ENCODE results near the gene FAM200B.

Gene FAM200B

DNA sequence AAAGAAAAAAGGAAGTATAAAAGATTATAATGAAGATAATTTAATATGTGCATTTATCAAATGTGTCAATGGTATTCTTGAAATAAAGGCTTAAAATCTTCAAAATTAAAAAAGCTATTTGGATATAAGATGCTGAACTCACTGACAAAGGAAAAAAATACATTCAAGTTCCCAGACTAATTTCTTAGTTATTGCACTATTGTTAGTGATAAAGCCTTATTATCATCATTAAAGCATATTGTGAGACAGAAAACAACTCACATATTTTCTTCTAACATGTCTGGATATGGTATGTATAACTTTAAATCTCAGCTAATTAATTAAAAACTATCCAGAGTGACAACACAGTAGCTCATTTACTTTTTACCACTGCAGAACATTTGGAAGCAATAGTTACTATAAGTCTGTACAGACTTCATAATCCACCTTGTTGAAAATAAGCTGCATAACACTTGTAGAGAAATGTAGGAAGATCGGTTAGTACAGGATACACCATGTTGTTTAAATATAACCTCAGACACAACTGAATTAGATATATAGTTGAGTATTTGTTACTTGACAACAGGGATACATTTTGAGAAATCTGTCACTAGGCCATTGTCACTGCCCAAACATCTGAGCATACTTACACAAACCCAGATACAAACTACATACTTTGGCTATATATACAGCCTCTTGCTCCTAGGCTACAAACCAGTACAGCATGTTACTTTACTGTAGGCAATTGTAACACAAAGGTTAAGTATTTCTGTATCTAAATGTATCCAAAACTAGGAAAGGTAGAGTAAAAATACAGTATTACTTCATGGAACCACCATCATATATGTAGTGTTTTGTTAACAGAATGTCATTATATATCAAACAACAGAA, 12.8 kb upstream of the FAM200B start:
- DNase-seq = no peak

DNA sequence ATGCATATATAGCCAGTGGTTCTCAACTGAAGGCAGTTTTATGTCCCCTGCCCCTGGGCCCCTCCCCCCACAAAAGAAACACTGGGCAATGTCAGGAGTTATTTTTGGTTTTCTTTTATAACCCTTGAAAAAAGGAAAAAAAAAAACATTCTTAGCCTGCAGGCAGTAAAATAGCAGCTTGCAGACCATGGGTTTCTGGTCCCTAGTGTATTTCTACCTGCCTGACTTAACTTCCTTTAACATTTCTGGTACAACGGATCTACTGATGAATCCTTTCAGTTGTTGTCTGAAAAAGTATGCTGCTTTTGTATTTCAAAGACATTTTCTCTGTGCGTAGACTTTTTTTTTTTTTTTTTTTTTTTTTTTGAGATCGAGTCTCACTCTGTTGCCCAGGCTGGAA, 11.1 kb upstream of the FAM200B start:
- DNase-seq = no peak

DNA sequence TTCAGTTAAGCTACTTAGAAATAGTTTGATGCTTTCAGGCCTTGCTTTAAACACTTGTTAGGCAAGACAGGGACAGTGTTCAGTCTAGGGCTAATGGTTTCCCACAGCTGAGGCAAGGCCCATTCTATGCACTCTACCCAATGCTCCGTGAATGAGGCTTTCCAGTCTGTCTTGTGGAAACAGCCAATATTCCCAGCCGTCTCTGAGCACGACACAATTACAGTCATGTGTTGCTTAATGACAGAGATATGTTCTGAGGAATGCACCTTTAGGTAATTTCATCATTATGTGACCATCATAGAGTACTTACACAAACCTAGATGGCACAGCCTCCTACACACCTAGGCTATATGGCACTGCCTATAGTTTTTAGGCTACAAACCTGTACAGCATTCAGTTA, 9.5 kb upstream of the FAM200B start:
- DNase-seq = no peak

DNA sequence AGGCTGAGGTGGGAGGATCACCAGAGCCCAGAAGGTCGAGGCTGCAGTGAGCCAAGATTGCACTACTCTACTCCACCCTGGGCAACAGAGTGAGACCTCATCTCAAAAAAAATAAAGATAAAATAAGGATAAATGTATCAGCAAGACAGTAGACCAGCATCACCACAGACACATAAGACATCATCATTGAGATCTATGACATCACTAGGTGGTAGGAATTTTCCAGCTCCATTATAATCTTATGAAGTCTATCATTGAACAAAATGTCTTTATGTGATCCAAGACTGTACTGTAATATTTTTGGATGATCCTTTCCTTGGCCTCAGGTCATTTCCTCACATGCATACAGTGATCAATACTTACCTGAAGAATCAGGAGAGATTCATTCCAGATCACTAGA, 8.3 kb upstream of the FAM200B start:
- DNase-seq = no peak

DNA sequence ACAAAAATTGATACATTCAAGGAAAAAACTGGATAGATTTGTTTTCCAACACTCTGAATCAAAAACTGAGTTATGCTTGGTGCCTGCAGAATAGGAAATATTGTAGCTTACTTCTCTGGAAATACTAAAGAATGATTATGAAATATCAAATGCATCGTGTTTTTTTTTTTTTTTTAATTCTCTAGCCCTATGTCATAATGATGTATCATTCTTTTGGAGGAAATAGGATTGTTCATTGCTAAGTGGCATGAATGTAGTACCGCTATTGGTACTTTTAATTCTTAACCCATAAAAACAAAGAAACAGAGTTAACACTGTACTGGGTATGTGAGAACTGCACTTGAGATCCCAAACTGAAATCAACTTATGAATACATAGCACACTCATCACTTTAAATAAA, 7.6 kb upstream of the FAM200B start:
- no peak for DNase-seq

DNA sequence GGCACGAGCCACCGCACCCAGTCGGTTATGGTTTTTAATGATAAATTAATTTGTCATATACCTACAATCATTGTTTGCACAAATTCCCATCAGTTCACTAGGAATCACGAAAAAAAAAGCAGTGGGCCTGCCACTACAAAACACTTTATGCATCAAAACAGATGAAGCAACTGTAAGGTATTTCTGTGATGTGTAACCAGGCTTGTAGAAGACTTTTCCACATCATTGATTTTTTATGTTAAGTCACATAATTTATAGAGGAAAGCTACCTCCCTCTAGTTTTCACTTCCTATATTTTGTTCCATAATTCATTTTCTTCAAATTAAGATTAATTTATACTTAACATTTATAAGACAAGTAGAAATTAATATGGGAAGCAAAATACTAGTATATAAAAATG, 6.7 kb upstream of the FAM200B start:
- DNase-seq = no peak

DNA sequence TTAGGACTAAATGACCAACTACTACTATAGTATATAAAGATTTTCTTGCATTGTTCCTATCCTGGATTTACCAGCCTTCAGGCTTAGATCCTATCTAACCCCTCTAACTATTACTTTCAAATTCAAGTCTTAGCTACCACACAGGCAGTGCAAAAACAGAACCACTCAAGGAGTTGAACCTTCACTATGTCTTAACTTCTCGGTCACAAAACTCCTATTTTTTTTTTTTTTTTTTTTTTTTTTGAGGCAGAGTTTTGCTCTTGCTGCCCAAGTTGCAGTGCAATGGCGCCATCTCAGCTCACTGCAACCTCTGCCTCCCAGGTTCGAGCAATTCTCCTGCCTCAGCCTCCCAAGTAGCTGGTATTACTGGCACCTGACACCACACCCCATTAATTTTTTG, 6.3 kb upstream of the FAM200B start:
- DNase-seq = no peak

DNA sequence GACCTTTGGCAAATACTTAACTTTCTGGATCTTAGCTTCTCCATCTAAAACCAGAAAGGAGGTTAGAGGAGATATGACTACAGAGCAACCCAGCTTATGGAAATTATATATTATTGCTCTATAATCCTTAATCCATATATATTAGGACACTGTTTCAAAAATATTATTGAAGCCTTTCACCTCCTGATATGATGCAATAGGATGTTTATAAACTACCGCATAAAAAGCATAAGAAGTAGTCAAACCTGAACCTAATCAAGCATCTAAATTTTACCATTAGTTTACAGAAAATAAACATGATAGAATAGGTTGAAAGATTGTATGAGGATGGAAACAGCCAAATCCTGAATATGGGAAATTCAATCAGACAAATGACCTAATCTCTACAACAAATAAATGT, 5.6 kb upstream of the FAM200B start:
- DNase-seq = no peak

DNA sequence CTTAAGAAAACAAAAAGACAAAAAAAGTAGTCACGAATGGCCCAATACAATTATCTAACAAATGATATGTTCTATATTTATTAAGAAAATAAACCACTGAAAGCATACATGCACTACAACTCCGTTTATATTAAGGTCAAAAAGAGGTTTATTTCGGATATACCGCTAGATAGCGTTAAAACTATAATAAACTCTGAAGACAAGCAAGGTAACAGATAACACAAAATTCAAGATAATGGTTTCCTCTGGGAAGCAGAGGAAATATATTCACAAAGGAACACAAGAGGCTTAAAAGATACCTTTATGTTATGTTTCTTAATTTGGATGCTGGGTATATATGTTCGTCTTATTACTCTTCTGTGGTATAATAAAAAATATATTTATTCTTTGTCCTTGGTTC, 4.7 kb upstream of the FAM200B start:
- DNase-seq = no peak

DNA sequence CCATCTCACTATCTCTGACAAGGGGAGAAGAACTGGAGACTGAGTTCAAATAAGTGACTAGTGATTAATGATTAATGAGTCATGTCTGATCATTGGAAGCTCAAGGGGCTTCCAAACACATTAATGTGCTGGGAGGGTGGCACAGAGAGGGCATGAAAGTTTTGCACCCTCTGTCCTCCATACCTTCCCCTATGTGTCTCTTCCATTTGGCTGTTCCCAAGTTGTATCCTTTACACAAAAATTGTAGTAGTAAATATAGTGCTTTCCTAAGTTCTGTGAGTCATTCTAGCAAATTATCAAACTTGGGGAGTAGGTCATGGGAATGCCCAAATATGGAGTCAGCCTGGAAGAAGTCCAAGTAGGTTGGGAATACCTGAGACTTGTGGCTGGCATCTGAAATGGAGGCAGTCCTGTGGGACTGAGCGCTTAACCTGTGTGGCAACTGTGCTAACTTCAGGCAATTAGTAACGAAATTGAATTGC, 4.1 kb upstream of the FAM200B start:
- no peak for DNase-seq

DNA sequence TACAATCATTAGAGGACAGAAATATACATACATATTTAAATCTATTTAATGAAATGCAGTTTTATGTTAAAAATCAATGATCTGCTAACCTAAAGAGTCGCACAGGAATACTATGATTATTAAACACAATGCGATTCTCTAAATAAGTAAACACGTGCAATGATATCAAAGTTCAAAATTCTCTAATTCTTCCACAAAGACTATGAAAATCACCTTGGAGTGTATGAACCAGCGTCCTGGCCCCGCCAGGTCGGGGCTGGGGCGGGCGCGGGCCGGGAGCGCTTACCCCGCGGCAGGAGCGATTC, 608 bp upstream of the FAM200B start:
- no peak for DNase-seq

DNA sequence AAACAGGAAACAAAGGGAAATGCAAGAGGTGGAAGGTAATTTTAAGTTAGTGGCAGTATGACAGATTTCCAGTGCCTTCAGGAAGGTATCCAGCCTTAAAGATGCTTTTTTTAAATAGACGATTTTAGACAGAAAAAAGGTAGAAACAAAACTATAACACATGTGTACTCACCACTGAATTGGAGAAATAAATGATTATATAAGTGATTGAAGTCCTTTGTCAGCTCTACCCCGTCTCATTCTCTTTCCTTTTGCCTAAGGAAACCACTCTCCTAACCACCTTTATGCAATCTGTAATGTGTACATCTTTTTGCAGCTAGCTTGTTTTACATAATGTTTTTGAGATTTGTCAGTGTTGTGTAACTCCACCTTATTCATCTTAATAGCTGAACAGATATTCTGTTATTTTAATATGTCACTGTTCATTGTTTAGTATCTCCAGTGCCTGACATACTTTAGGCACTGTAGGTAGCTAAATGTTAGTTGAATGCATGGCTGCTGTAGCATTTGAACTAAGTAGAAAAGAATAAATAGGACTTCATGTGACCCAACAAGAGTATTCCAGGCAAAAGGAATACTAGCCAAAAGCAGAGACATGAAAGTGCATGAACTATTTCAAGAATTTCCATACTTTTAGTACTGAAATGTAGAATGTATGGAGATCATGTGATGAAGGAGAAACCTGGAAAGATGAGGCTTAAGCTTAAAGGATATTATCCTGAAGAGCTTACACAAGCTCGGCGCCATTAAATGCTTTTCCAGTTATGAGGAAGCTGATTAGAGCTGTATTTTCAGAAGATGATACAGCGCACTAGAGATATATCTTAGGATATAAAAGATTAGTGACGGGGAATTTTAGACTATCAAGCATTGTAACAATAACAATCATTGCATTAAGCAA, 865 bp downstream of the FAM200B start:
- DNase-seq = no peak

DNA sequence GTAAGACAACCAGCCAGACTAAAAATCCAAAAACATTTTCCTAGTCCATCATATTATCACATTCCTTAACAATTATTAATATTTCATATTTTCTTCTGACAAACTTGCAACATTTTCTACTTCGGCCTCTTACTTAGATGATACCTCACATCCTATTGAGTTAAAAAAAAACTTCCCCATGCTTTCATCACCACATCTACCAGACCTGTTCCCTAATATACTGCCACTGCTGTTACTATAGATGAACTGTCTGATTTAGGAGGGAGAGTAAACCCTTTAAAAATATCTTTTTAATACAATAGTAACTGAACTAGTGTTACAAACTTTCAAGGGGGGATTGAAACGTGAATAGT, 1.5 kb downstream of the FAM200B start:
- DNase-seq = no peak

DNA sequence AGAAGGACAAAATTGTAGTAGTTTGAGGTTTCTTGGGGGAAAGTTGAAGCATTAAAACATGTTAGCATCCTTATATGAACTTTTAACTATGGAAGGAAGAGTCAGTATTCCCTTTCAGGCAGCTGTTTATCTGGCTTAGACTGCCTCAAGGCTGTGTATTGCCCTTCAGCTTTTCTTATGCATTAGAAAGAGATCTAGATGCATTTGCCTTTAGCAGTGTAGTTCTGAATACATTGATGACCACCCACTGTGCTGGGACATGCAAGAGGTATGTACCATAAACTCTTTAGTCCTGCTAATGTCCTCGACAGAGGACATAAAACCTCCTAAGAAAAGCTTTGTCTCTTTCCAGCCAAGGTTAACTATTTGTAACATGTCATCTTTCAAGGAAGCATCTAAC, 2.9 kb downstream of the FAM200B start:
- DNase-seq = no peak

DNA sequence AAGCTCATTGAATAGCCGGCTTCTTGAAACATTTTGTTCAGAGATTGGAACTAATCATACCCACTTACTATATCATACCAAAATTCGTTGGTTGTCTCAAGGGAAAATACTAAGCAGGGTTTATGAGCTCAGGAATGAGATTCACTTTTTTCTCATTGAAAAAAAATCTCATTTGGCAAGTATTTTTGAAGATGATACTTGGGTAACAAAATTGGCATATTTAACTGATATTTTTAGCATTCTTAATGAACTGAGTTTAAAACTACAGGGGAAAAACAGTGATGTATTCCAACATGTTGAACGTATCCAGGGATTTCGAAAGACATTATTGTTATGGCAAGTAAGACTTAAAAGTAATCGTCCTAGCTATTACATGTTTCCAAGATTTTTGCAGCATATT, 6.4 kb downstream of the FAM200B start:
- no peak for DNase-seq

DNA sequence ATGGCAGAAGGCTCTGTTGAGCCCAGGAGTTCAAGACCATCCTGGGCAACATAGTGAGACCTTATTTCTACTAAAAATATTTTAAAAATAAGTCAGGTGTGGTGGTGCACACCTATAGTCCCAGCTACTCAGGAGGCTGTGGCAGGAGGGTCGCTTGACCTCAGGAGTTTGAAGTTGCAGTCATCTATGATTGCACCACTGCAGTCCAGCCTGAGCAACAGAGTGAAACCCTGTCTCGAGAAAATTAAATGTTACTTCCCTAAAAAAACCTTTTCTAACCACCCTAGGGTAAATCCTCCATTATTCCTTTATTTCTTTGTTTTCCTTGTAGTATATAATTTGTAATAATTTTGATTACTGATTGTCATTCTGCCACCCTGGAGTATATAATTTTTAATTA, 7.9 kb downstream of the FAM200B start:
- no peak for DNase-seq

DNA sequence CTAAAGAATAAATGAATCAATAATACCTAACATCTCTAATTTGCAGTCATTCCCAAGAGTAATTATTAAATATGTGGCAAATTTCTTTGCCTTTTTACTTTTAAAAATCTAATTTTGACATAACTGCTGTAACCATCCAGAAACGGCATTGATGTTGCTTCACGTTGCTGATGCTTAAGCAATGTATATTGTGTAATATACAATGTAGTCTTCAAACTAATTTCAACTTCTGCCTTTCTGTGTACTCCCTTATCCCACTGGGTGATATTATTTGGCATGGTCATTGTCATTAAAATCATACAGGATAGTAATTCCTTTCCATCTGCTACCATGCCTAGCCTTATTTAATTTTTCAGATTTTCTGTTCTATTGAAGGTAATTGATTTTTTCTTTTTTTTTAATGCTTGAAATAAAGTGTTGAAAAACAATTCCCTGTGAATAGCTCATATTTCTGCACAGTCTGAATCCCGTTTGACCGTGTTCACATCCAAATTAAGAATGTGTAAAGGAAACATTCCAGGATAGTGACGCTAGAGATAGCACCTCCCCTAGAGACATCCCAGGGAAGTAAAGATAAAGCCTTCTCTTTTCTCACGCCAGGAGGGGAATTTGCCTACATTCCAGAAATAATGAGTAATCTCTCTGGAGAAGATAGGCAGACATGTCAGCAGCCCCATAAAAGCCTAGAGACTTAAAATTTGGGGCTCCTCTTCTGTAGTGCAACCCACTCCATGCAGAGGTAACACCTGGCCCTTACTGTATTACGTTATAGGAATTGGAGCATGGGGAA, 8.6 kb downstream of the FAM200B start:
- no peak for DNase-seq

DNA sequence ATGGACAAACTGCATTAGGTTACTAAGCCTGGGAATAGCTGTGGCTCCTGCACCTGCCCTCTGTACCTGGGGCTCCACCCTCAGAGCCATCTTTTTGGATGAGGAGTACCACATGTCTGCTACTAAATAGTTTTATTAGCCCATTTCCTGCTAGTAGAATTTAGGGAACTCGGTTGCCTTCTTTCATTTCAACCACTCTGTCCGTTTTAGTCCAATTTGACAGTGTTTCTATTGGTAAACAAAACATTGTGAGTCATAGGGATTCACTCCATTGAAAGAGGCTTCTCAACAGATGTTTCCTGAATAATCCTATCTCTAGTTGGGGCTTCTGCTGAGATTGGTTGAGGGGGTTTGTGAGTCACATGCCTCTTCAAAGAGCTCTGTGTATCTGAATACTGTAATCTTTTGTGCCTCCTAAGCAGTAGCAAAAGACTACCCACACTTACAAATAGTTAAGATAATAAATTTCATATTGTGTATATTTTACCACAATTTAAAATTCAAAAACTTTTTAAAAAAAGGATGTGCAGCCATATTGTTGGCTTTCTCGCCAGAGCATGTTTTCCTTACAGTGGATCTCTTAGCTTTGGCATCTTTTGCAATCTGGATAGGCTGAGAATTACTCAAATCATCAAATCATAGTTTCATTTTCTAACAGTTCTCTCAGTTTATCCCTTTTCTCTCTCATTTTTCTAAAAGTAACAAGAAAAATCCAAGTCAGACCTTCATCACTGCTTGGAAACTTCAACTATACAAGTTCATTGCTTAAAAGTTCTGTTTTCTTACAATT, 9.9 kb downstream of the FAM200B start:
- no peak for DNase-seq

DNA sequence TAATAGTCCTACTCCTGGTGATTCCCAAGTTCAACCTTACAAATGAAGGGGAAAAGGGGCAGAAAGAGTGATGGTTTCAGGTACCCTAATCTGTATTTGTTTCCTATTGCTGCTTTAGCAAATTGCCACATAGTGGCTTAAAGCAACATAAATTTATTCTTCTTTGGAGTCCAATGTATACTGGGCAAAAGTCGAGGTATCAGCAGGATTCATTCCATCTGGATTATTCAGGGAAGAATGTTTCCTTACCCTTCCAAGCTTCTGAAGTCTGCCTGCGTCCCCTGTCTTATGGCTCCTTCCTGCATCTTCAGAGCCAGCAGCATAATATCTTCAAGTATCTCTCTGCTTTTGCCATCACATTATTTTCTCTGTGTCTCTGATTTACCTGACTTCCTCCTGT, 11.0 kb downstream of the FAM200B start:
- no peak for DNase-seq

DNA sequence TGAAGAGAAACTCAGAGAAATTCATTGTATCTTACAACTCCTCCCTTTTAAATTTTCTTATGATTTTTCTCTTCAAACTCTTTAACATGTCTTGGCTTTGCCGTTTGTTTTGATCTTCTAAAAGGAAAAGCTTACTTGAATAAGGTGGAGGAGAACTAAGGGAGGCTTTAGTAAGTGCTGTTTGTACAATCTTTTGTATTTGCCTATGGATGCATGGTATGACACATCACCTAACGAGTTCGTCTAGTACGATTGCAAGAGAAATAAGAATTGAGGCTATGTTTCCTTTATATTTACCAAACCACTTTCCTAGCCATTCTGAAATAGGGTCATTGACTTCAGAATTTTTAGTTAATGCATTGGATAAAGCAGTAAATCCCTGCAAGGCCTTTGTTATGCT, 12.8 kb downstream of the FAM200B start:
- no peak for DNase-seq

DNA sequence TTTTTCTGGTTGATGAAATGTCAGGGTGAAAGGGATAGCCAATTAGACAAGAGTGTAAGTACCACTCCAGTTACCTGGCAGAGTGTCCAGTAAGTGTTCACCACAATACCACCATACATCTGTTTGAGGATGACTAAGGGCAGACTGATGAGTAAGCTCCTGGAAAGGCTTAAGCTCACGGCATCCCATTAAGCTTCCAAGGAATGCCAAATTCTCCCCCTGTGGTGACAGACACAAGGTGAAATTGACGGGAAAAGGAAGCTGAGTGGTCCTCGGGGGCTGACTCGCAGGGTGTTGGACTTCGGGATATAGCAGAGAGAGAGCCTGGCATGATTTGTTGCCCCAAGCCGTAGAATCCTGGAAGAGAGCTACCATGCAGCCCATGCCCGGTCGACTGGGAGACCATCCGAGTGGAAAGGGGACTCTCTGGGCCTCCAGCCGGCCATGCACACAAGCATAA, 13.6 kb downstream of the FAM200B start:
- no peak for DNase-seq

DNA sequence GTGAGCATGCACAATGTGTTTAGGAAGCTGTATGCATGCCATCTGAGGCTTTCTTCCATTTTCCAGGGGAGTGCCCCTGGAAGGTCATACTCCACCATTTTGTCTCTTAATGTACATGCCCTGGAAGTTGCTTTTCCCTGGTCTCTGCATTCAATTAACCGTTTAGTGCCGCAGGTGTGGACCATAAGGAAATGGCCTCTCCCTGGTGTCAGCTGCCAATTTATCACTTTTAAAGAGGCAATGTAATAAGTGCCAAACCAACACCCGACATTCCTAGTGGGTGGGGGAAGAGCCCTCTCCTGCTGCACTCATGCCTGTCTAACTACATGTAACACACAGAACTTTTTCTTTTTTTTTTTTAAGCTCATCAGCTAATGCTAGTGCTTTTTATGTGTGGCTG, 14.1 kb downstream of the FAM200B start:
- no peak for DNase-seq

DNA sequence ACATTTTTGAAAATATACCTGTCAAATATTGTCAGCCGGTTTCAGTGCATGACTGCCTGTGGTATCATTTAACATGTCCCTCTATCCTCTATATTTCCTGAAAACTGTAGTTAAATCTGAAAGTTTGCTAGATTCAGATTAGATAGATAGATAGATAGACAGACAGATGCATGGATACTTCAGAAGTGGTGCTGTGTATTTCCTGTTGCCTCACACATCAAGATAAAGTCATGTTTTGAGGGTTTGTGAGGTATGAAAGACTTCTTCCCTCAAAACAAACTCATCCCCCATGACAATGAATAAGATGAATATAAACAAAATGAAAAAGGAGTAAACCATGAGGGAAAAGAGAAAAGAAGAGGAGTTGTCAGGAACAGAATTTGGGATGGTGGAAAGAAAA, 15.2 kb downstream of the FAM200B start:
- no peak for DNase-seq
